ENCODE measurements around the gene PRKD2. TPM values are rescaled to one million over a fixed set of nuclear protein-coding genes. Genes with fewer than 3 reads are reported as not detected.

Gene PRKD2
- total and polyA plus RNA-seq, 2 experiments from 2014 or later: 53.8 to 68.0 TPM

DNA sequence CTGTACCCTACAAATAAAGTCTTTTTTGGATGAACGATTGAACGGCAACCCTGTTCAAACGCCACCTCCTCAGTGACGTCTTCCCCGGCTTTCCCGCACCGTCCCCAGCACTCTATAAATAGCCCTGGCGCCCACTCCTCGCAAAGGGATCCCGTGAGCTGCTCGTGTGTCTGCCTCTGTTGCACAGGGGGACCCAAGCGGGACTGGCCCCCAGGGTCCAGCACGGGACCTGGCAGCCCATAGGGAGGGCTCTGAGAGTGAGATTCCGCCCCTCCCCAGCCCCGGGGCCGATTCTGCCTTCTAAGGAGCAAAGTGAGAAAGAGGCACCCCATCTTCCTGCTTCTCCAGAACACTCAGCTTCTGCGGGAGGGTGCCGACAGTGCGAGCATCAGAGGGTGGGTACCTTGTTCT, 20.9 kb upstream of the PRKD2 start:
- H3K4me1 Mint-ChIP-seq: peaks cover 25% of the 10 kb centered on the region
- peaks cover 62% of the 10 kb centered on the region for H3K36me3 Mint-ChIP-seq (ENCODE audit: low read depth)
- H3K9me2 ChIP-seq (ENCODE audit: insufficient read depth): no peaks in the 10 kb centered on the region
- H3K27ac Mint-ChIP-seq: no peak overlapping the region
- peaks cover 82% of the 10 kb centered on the region for H3K79me2 ChIP-seq (replicated peaks; ENCODE audit: insufficient read depth)
- no peak overlapping the region for H3K27ac ChIP-seq (ENCODE audit: low read depth)
- H3K9me3 Mint-ChIP-seq: no peaks in the 10 kb centered on the region; the same call in 2 of the 3 replicates
- no peaks in the 10 kb centered on the region for H3F3A ChIP-seq (replicated peaks; ENCODE audit: low read depth)
- no peak overlapping the region for H3K4me3 ChIP-seq
- H3K4me2 ChIP-seq: no peak overlapping the region
- no peak overlapping the region for H2AFZ ChIP-seq
- H3K4me3 Mint-ChIP-seq: no peak overlapping the region
- ATAC-seq (no peak), DNase-seq (ENCODE audit: low spot score) (no peak)
- H3K27me3 Mint-ChIP-seq (ENCODE audit: insufficient read depth, low read depth, poor library complexity): peaks cover 8% of the 10 kb centered on the region
- no peaks in the 10 kb centered on the region for H3K27me3 ChIP-seq (ENCODE audit: insufficient read depth)
- TF ChIP-seq, protein P1, sequence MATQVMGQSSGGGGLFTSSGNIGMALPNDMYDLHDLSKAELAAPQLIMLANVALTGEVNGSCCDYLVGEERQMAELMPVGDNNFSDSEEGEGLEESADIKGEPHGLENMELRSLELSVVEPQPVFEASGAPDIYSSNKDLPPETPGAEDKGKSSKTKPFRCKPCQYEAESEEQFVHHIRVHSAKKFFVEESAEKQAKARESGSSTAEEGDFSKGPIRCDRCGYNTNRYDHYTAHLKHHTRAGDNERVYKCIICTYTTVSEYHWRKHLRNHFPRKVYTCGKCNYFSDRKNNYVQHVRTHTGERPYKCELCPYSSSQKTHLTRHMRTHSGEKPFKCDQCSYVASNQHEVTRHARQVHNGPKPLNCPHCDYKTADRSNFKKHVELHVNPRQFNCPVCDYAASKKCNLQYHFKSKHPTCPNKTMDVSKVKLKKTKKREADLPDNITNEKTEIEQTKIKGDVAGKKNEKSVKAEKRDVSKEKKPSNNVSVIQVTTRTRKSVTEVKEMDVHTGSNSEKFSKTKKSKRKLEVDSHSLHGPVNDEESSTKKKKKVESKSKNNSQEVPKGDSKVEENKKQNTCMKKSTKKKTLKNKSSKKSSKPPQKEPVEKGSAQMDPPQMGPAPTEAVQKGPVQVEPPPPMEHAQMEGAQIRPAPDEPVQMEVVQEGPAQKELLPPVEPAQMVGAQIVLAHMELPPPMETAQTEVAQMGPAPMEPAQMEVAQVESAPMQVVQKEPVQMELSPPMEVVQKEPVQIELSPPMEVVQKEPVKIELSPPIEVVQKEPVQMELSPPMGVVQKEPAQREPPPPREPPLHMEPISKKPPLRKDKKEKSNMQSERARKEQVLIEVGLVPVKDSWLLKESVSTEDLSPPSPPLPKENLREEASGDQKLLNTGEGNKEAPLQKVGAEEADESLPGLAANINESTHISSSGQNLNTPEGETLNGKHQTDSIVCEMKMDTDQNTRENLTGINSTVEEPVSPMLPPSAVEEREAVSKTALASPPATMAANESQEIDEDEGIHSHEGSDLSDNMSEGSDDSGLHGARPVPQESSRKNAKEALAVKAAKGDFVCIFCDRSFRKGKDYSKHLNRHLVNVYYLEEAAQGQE (IDR thresholded peaks at IDR 0.05; ENCODE audit: unreplicated experiment): no peak
- TF ChIP-seq, protein P2, sequence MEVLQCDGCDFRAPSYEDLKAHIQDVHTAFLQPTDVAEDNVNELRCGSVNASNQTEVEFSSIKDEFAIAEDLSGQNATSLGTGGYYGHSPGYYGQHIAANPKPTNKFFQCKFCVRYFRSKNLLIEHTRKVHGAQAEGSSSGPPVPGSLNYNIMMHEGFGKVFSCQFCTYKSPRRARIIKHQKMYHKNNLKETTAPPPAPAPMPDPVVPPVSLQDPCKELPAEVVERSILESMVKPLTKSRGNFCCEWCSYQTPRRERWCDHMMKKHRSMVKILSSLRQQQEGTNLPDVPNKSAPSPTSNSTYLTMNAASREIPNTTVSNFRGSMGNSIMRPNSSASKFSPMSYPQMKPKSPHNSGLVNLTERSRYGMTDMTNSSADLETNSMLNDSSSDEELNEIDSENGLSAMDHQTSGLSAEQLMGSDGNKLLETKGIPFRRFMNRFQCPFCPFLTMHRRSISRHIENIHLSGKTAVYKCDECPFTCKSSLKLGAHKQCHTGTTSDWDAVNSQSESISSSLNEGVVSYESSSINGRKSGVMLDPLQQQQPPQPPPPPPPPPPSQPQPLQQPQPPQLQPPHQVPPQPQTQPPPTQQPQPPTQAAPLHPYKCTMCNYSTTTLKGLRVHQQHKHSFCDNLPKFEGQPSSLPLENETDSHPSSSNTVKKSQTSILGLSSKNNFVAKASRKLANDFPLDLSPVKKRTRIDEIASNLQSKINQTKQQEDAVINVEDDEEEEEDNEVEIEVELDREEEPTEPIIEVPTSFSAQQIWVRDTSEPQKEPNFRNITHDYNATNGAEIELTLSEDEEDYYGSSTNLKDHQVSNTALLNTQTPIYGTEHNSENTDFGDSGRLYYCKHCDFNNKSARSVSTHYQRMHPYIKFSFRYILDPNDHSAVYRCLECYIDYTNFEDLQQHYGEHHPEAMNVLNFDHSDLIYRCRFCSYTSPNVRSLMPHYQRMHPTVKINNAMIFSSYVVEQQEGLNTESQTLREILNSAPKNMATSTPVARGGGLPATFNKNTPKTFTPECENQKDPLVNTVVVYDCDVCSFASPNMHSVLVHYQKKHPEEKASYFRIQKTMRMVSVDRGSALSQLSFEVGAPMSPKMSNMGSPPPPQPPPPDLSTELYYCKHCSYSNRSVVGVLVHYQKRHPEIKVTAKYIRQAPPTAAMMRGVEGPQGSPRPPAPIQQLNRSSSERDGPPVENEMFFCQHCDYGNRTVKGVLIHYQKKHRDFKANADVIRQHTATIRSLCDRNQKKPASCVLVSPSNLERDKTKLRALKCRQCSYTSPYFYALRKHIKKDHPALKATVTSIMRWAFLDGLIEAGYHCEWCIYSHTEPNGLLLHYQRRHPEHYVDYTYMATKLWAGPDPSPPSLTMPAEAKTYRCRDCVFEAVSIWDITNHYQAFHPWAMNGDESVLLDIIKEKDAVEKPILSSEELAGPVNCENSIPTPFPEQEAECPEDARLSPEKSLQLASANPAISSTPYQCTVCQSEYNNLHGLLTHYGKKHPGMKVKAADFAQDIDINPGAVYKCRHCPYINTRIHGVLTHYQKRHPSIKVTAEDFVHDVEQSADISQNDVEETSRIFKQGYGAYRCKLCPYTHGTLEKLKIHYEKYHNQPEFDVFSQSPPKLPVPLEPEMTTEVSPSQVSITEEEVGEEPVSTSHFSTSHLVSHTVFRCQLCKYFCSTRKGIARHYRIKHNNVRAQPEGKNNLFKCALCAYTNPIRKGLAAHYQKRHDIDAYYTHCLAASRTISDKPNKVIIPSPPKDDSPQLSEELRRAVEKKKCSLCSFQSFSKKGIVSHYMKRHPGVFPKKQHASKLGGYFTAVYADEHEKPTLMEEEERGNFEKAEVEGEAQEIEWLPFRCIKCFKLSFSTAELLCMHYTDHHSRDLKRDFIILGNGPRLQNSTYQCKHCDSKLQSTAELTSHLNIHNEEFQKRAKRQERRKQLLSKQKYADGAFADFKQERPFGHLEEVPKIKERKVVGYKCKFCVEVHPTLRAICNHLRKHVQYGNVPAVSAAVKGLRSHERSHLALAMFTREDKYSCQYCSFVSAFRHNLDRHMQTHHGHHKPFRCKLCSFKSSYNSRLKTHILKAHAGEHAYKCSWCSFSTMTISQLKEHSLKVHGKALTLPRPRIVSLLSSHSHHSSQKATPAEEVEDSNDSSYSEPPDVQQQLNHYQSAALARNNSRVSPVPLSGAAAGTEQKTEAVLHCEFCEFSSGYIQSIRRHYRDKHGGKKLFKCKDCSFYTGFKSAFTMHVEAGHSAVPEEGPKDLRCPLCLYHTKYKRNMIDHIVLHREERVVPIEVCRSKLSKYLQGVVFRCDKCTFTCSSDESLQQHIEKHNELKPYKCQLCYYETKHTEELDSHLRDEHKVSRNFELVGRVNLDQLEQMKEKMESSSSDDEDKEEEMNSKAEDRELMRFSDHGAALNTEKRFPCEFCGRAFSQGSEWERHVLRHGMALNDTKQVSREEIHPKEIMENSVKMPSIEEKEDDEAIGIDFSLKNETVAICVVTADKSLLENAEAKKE (CRISPR knock-in tag; IDR thresholded peaks at IDR 0.05): no peak
- TF ChIP-seq, protein P3, sequence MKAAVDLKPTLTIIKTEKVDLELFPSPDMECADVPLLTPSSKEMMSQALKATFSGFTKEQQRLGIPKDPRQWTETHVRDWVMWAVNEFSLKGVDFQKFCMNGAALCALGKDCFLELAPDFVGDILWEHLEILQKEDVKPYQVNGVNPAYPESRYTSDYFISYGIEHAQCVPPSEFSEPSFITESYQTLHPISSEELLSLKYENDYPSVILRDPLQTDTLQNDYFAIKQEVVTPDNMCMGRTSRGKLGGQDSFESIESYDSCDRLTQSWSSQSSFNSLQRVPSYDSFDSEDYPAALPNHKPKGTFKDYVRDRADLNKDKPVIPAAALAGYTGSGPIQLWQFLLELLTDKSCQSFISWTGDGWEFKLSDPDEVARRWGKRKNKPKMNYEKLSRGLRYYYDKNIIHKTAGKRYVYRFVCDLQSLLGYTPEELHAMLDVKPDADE (IDR thresholded peaks at IDR 0.05): no peak
- H3K36me3 ChIP-seq (ENCODE audit: insufficient read depth): peaks cover 32% of the 10 kb centered on the region
- peaks cover 7% of the 10 kb centered on the region; the same call in 1 of the 2 replicates for H3K4me1 ChIP-seq (ENCODE audit: insufficient read depth)
- peaks cover 58% of the 10 kb centered on the region; the same call in 1 of the 2 replicates for H4K20me1 ChIP-seq (replicated peaks; ENCODE audit: insufficient read depth)
